ENCODE data around the gene NOP53. TPM values are rescaled to one million over a fixed set of nuclear protein-coding genes. Genes with fewer than 3 reads are reported as not detected.

The NOP53 gene
- total and polyA plus RNA-seq, 9 of the 15 experiments (the other 6 are each of a cell fraction or from before 2014, with no cell fraction given), result 6.5 to 274 (median 145) TPM

DNA sequence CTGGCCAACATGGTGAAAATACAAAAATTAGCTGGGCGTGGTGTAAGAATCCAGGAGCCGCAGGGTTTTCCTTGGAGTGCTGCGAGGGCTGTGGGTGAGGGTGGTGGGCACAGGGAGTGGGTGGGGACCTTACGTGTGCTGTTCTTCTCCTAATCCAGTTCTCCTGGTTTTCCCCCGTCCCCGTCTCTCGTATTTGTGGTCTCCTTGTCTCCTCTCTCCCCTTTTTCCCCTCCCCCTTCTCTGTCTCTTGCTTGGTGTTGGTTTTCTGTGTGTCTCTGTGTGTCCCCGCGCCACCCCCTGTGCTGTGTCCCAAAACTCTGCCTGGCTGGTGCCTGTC, 34.8 kb downstream of the NOP53 start (continued):
- no peak for TF ChIP-seq SAFB (IDR thresholded peaks at IDR 0.05; ENCODE audit: borderline replicate concordance, low read depth, low read length)
- TF ChIP-seq ZNF778 (CRISPR knock-in tag; IDR thresholded peaks at IDR 0.05), result no peak
- TF ChIP-seq SMC3 (conservative IDR thresholded peaks at IDR 0.05; ENCODE audit: insufficient read depth, low read depth, low read length), result no peak
- no peak for TF ChIP-seq TAF1 (IDR thresholded peaks at IDR 0.05; ENCODE audit: control insufficient read depth, extremely low read depth, insufficient read depth, low read length, severe bottlenecking)

GRCh38 chr19:47781590-47782262, 36.4 kb downstream of the NOP53 start:
- ChIA-PET POLR2A (interaction anchor here (0.7 kb wide), 1 partner anchor 74 kb away, joined by 3 read pairs; no protein-coding TSS in a partner anchor), CTCF (ENCODE audit: low intra/inter-chr PET ratio) (interaction anchor here (0.6 kb wide), 1 partner anchor 465 kb away, joined by 3 read pairs; no protein-coding TSS in a partner anchor)
- no peak overlapping the region for H2AFZ ChIP-seq (ENCODE audit: low read depth, low read length)
- no peaks in the 10 kb centered on the region for H3K27me3 ChIP-seq (ENCODE audit: control insufficient read depth in 2 of 2, insufficient read depth in 2 of 2, low read length in 2 of 2)
- TSS peak; percentile 17 for BruUV-seq (replicated peaks)
- ATAC-seq (no peak), DNase-seq (ENCODE audit: extremely low read depth in 1 of 4, low spot score in 3 of 4) (no peak), FAIRE-seq (no peak)
- H3K9me3 ChIP-seq (replicated peaks; ENCODE audit: control insufficient read depth, insufficient read depth, low read depth, low read length), result no peaks in the 10 kb centered on the region
- peaks cover 11 to 29% of the 10 kb centered on the region in 2 experiments; a peak in 3 of 5 replicates for H3K4me1 ChIP-seq (replicated peaks in 1 of 2; ENCODE audit: control insufficient read depth in 2 of 2, insufficient read depth in 2 of 2, low read length in 2 of 2)
- 86% methylated on average over 9 of the region's 9 CpGs for WGBS (ENCODE audit: insufficient coverage, low coverage, missing lambda C conversion rate)
- H3K79me2 ChIP-seq (ENCODE audit: control insufficient read depth, insufficient read depth, low read length), result peaks cover 25% of the 10 kb centered on the region
- in situ Hi-C loops (cut with MboI) (no loop called here), intact Hi-C loops (cut with micrococcal nuclease) (no loop called here)
- peaks cover 3% of the 10 kb centered on the region for H3K9me1 ChIP-seq (ENCODE audit: control insufficient read depth, insufficient read depth, low read length)
- no peak overlapping the region for H3K27ac ChIP-seq (ENCODE audit: extremely low read depth, low read depth, low read length)
- no peak overlapping the region for H3K4me3 ChIP-seq
- H3K4me2 ChIP-seq (ENCODE audit: insufficient read depth, low read length), result no peak overlapping the region
- TF ChIP-seq ARNT (IDR thresholded peaks at IDR 0.05) (0 out of 4 replicates have a peak, but pooled peaks of 1 of the 2 experiments have one; percentile 20), DIDO1 (tag; IDR thresholded peaks at IDR 0.05; ENCODE audit: low read depth) (no peak), ELK1 (CRISPR knock-in tag; IDR thresholded peaks at IDR 0.05) (no peak)
- TF ChIP-seq, protein P1, sequence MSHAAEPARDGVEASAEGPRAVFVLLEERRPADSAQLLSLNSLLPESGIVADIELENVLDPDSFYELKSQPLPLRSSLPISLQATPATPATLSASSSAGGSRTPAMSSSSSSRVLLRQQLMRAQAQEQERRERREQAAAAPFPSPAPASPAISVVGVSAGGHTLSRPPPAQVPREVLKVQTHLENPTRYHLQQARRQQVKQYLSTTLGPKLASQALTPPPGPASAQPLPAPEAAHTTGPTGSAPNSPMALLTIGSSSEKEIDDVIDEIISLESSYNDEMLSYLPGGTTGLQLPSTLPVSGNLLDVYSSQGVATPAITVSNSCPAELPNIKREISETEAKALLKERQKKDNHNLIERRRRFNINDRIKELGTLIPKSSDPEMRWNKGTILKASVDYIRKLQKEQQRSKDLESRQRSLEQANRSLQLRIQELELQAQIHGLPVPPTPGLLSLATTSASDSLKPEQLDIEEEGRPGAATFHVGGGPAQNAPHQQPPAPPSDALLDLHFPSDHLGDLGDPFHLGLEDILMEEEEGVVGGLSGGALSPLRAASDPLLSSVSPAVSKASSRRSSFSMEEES (CRISPR knock-in tag; IDR thresholded peaks at IDR 0.05), result peak; percentile 42
- H3K9ac ChIP-seq (ENCODE audit: insufficient read depth in 1 of 2, low read depth in 2 of 2, low read length in 2 of 2), result no peak overlapping the region
- H3K36me3 ChIP-seq (ENCODE audit: control insufficient read depth, insufficient read depth, low read length), result peaks cover 48% of the 10 kb centered on the region; the same call in 2 of the 3 replicates
- no peaks in the 10 kb centered on the region for H4K20me1 ChIP-seq (replicated peaks; ENCODE audit: control insufficient read depth, insufficient read depth, low read length)
